ENCODE data around the gene IRAK1.

DNA sequence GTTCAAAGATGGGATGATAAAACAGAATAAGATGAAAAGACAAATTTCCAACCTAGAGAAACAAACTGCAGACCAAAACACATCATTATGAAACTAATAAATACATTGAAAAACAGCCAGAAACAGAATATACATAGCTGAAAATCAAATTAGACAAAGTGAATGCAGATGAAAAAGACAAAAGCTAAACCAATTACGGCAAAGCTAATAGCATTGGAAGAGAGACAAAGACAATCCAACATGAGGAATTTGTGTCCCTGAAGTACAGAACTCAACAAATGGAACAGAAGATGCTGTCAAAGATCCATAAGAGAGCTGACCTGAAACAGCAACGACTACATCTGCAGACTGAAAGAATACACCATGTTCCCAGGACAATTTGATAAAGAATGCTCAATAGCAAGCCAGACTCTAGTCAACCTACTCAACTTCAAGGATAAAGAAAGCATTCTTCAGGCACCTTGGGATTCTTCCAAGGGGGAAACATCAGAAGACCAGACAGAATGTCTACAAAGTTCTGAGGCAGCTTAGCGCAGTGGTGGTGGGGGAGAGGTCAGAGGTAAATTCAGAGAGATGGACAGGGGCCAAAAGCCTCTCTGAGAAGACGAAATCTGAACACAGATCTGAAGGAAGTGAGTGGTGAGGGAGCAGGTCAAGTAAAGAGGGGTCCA is 27.4 kb upstream of the IRAK1 start:
- no peak for TF ChIP-seq CTCF (IDR thresholded peaks at IDR 0.05; ENCODE audit: low read depth, low read length, poor library complexity, severe bottlenecking)
- no peak for TF ChIP-seq EZH2phosphoT487 (IDR thresholded peaks at IDR 0.05; ENCODE audit: borderline replicate concordance, low read length)

All from DOHH2 (cell line).